Right lobe of liver (tissue), 6 donors: ENCODE measurements around the gene DDX25. TPM values are rescaled to one million over a fixed set of nuclear protein-coding genes. Genes with fewer than 3 reads are reported as not detected.
A peak's percentile ranks its signal among the peaks of the same experiment; 100 is the strongest.

Experiments used
- ATAC-seq, 4 donors: fragments of 200-7000 bp; cut with Tn5 transposase; one replicate each; pipeline ENCODE4 v1.9.1; 2020; ENCODE audit warnings: mild to moderate bottlenecking in 4 of 4, moderate library complexity in 4 of 4
- DNase-seq, 3 donors: peaks; one replicate each; pipeline ENCODE4 v3.0.0-alpha.2; 2020
- H3K27ac ChIP-seq, 3 donors: fragments of 200-600 bp; one replicate each; pipeline ENCODE4 v1.8.0; 2022
- H3K27me3 ChIP-seq, 2 donors: fragments of 200-600 bp; one replicate each; pipeline ENCODE4 v1.8.0; 2022
- H3K36me3 ChIP-seq, 4 donors: fragments of 200-600 bp; sonication (generic) in 1 of 4; one replicate each; pipeline versions ENCODE4 v1.5.1 to v1.8.0; 2017 to 2022; ENCODE audit warnings: control low read depth in 1 of 4
- H3K4me1 ChIP-seq, 4 donors: fragments of 200-600 bp; sonication (generic) in 1 of 4; one replicate each; pipeline versions ENCODE4 v1.5.1 to v1.8.0; 2017 to 2022; ENCODE audit warnings: control low read depth in 1 of 4
- H3K4me3 ChIP-seq, 3 donors: fragments of 200-600 bp; one replicate each; pipeline ENCODE4 v1.8.0; 2022
- H3K9me3 ChIP-seq, 4 donors: fragments of 200-600 bp; sonication (generic) in 1 of 4; one replicate each; pipeline versions ENCODE4 v1.5.1 to v1.8.0; 2017 to 2022; ENCODE audit warnings: control low read depth in 1 of 4
- CTCF ChIP-seq, 4 donors: fragments of 200-600 bp in 3 of 4; fragments of 450-650 bp in 1 of 4; IDR thresholded peaks; one replicate each; pipeline versions ENCODE4 v1.5.1 to v1.8.0; 2016 to 2022; ENCODE audit warnings: antibody characterized with exemption in 4 of 4, mild to moderate bottlenecking in 2 of 4
- POLR2A ChIP-seq: fragments of 450-650 bp; IDR thresholded peaks from one replicate; pipeline ENCODE4 v1.6.1; 2017; ENCODE audit warnings: antibody characterized with exemption, mild to moderate bottlenecking
- WGBS: methylation state at CpG from one replicate; pipeline ENCODE4 v1.1.6; 2018; ENCODE audit warnings: low coverage, low lambda C conversion rate; ENCODE audit not compliant: insufficient coverage; ENCODE audit errors: missing lambda C conversion rate; 5-methylcytosine and 5-hydroxymethylcytosine counted together
- intact Hi-C, 2 donors: fragments of 100-400 bp; cut with DNase I; formaldehyde crosslinking; loops; one replicate each; pipeline versions ENCODE4 v1.11.2 to v1.14.1; 2022
- total RNA-seq, 6 experiments: library from RNA; depleted of rRNA in 2 of 6; stranded (reverse); fragments of >200 nt in 2 of 6; fragmentation: NEBNext Ultra II Directional in 3 of 6; extraction: Animal tissue kit (Norgen Biotek cat#: 25700) in 3 of 6; gene quantifications; one replicate each; pipeline versions ENCODE4 v1.1.0 to v1.2.4, GENCODE V29; 2016 to 2023
- donor health status: DM: no; HTN: yes; CAD: no.
- donor health status: DM: no; HTN: no; CAD: no.
- donor health status: DM: no; HTN: no; CAD: no.
- donor health status: DM: no; HTN: yes; CAD: no.
- donor health status: DM: no; HTN: yes; CAD: no.

Gene DDX25
- total RNA-seq, 6 experiments from 2014 or later, result 0.17 to 0.28 (median 0.21) TPM; not detected in 2

GRCh38 chr11:125925804-125926203 is 21.5 kb downstream of the DDX25 start:
- Histone ChIP-seq H3K27me3 (no peaks in the 10 kb centered on the region), H3K27ac (peak overlapping the region in 1 of 3 donors; percentile 48), H3K4me3 (no peak overlapping the region), H3K9me3 (no peaks in the 10 kb centered on the region), H3K4me1 (peaks cover 0 to 14% (median 0%) of the 10 kb centered on the region in 4 donors), H3K36me3 (no peaks in the 10 kb centered on the region)
- TF ChIP-seq CTCF (IDR thresholded peaks at IDR 0.05) (no peak), POLR2A (no peak)
- 65% methylated on average over 2 of the region's 3 CpGs for WGBS
- no peak for ATAC-seq
- no peak for DNase-seq
- intact Hi-C loops, result no loop called here

DNA sequence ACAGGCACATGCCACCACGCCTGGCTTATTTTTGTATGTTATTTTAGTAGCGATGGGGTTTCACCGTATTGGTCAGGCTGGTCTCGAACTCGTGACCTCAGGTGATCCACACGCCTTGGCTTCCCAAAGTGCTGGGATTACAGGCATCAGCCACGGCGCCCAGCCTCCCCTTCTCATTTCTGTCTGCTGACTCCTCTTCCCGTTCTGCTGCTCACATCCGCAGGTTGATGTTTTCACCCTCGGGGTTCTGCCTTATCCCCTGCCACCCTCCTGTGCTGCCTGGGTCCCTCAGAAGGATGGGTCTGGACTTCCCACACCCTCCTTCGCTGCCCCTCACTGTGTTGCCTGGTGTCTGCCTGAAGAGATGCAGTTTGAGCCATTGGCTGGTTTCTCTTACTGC is 22.4 kb downstream of the DDX25 start:
- H3K36me3 ChIP-seq, result no peaks in the 10 kb centered on the region
- no peaks in the 10 kb centered on the region for H3K27me3 ChIP-seq
- ATAC-seq, result no peak
- H3K27ac ChIP-seq, result no peak overlapping the region
- TF ChIP-seq POLR2A (no peak), CTCF (IDR thresholded peaks at IDR 0.05) (no peak)
- no peak overlapping the region for H3K4me3 ChIP-seq
- 56% methylated on average over 3 of the region's 12 CpGs for WGBS
- H3K4me1 ChIP-seq, result peaks cover 0 to 14% (median 0%) of the 10 kb centered on the region in 4 donors
- DNase-seq, result no peak
- intact Hi-C loops, result no loop called here
- no peaks in the 10 kb centered on the region for H3K9me3 ChIP-seq

GRCh38 chr11:125929445-125930075 is 25.3 kb downstream of the DDX25 start:
- Histone ChIP-seq H3K4me1 (peaks cover 0 to 12% (median 0%) of the 10 kb centered on the region in 4 donors), H3K36me3 (no peaks in the 10 kb centered on the region), H3K9me3 (no peaks in the 10 kb centered on the region), H3K27ac (no peak overlapping the region), H3K4me3 (no peak overlapping the region), H3K27me3 (no peaks in the 10 kb centered on the region)
- no peak for ATAC-seq
- no peak for DNase-seq
- intact Hi-C loops, result no loop called here
- TF ChIP-seq CTCF (IDR thresholded peaks at IDR 0.05) (no peak), POLR2A (no peak)
- 76% methylated on average over 6 of the region's 9 CpGs for WGBS

GRCh38 chr11:125930076-125930450 is 25.8 kb downstream of the DDX25 start:
- 89% methylated on average over 10 of the region's 11 CpGs for WGBS
- DNase-seq (no peak), ATAC-seq (no peak)
- Histone ChIP-seq H3K9me3 (no peaks in the 10 kb centered on the region), H3K27me3 (no peaks in the 10 kb centered on the region), H3K27ac (no peak overlapping the region), H3K36me3 (no peaks in the 10 kb centered on the region), H3K4me3 (no peak overlapping the region), H3K4me1 (peaks cover 0 to 7% (median 0%) of the 10 kb centered on the region in 4 donors)
- TF ChIP-seq POLR2A (no peak), CTCF (IDR thresholded peaks at IDR 0.05) (no peak)
- intact Hi-C loops, result no loop called here

GRCh38 chr11:125931116-125931515 is 26.8 kb downstream of the DDX25 start:
- ATAC-seq, result no peak
- no peaks in the 10 kb centered on the region for H3K27me3 ChIP-seq
- intact Hi-C loops, result no loop called here
- no peak overlapping the region for H3K27ac ChIP-seq
- H3K4me3 ChIP-seq, result no peak overlapping the region
- TF ChIP-seq POLR2A (no peak), CTCF (IDR thresholded peaks at IDR 0.05) (no peak)
- no peaks in the 10 kb centered on the region for H3K36me3 ChIP-seq
- WGBS, result 58% methylated on average over 3 of the region's 3 CpGs
- no peaks in the 10 kb centered on the region for H3K4me1 ChIP-seq
- DNase-seq, result no peak
- H3K9me3 ChIP-seq, result no peaks in the 10 kb centered on the region
